Activated naive CD4-positive, alpha-beta T cell treated with anti-CD3 and anti-CD28 coated beads for 36 hours (primary cell): ENCODE measurements around the gene DACT1. TPM values are rescaled to one million over a fixed set of nuclear protein-coding genes. Genes with fewer than 3 reads are reported as not detected.

Experiments used
- CTCF ChIA-PET: fragments of 350-600 bp; sonication (Branson Sonifier 250); formaldehyde crosslinking; loops from one replicate; lab custom pipeline; 2021; ENCODE audit warnings: antibody characterized with exemption; lab: Charles Lee
- DNase-seq: peaks from one replicate; pipeline ENCODE4 v3.0.0-alpha.2; 2020
- H3K27ac Mint-ChIP-seq: one replicate; pipeline ENCODE4 v1.8.0; 2021; ENCODE audit warnings: mild to moderate bottlenecking, mixed read lengths
- H3K27me3 Mint-ChIP-seq: one replicate; pipeline ENCODE4 v1.8.0; 2021; ENCODE audit warnings: low read depth, mixed read lengths
- H3K36me3 Mint-ChIP-seq: one replicate; pipeline ENCODE4 v1.8.0; 2021; ENCODE audit warnings: low read depth, mixed read lengths
- H3K4me1 Mint-ChIP-seq: one replicate; pipeline ENCODE4 v1.8.0; 2021; ENCODE audit warnings: low read depth, mixed read lengths
- H3K4me3 Mint-ChIP-seq: one replicate; pipeline ENCODE4 v1.8.0; 2021; ENCODE audit warnings: mild to moderate bottlenecking, moderate library complexity, mixed read lengths
- H3K9me3 Mint-ChIP-seq: one replicate; pipeline ENCODE4 v1.8.0; 2021; ENCODE audit warnings: mixed read lengths
- intact Hi-C: fragments of 100-400 bp; cut with micrococcal nuclease; formaldehyde crosslinking; loops from one replicate; pipeline ENCODE4 v1.15.1; 2023
- total RNA-seq, 2 experiments: library from RNA; stranded (reverse); gene quantifications; one replicate each; pipeline ENCODE4 v1.2.3, GENCODE V29; 2021

DACT1 gene
- total RNA-seq, 2 experiments from 2014 or later = 4.0 to 5.2 TPM

GRCh38 chr14:58620011-58620410 is 17.8 kb upstream of the DACT1 start:
- CTCF ChIA-PET = interaction anchor here (1.2 kb wide), 1 partner anchor 19 kb away, joined by 4 read pairs; no protein-coding TSS in a partner anchor
- Mint-ChIP-seq H3K27ac (no peak overlapping the region), H3K4me3 (no peak overlapping the region), H3K36me3 (no peaks in the 10 kb centered on the region), H3K9me3 (no peaks in the 10 kb centered on the region), H3K27me3 (no peaks in the 10 kb centered on the region), H3K4me1 (peaks cover 9% of the 10 kb centered on the region)
- no peak for DNase-seq
- intact Hi-C loops = loop anchor here (1.0 kb wide), 1 partner anchor 20 kb away; no protein-coding TSS in a partner anchor

- DNase-seq = no peak
- Mint-ChIP-seq H3K27me3 (no peaks in the 10 kb centered on the region), H3K4me3 (no peak overlapping the region), H3K4me1 (peaks cover 17% of the 10 kb centered on the region), H3K36me3 (no peaks in the 10 kb centered on the region), H3K27ac (no peak overlapping the region), H3K9me3 (no peaks in the 10 kb centered on the region)
- CTCF ChIA-PET = no interaction called here
- intact Hi-C loops = no loop called here
Observed at GRCh38 chr14:58625438-58625837, 12.3 kb upstream of the DACT1 start.

- Mint-ChIP-seq H3K4me1 (peaks cover 17% of the 10 kb centered on the region), H3K36me3 (no peaks in the 10 kb centered on the region), H3K27me3 (no peaks in the 10 kb centered on the region), H3K4me3 (no peak overlapping the region), H3K9me3 (no peaks in the 10 kb centered on the region), H3K27ac (no peak overlapping the region)
- CTCF ChIA-PET = interaction anchor here (0.6 to 0.9 kb wide), 2 partner anchors 125 to 377 kb away, joined by 3 read pairs; no protein-coding TSS in a partner anchor
- intact Hi-C loops = no loop called here
- no peak for DNase-seq
Observed at GRCh38 chr14:58626431-58626831, 11.3 kb upstream of the DACT1 start.

GRCh38 chr14:58628406-58628805 is 9.4 kb upstream of the DACT1 start:
- no peaks in the 10 kb centered on the region for H3K27me3 Mint-ChIP-seq
- no peak for DNase-seq
- peaks cover 8% of the 10 kb centered on the region for H3K4me1 Mint-ChIP-seq
- CTCF ChIA-PET = interaction anchor here (0.6 to 1.3 kb wide), 2 partner anchors 115 to 127 kb away, joined by 3 to 6 read pairs; no protein-coding TSS in a partner anchor
- intact Hi-C loops = no loop called here
- no peaks in the 10 kb centered on the region for H3K9me3 Mint-ChIP-seq
- no peak overlapping the region for H3K4me3 Mint-ChIP-seq
- no peak overlapping the region for H3K27ac Mint-ChIP-seq
- H3K36me3 Mint-ChIP-seq = no peaks in the 10 kb centered on the region

GRCh38 chr14:58629281-58629680 is 8.5 kb upstream of the DACT1 start:
- DNase-seq = no peak
- CTCF ChIA-PET = interaction anchor here (1.3 kb wide), 1 partner anchor 128 kb away, joined by 6 read pairs; no protein-coding TSS in a partner anchor
- Mint-ChIP-seq H3K9me3 (no peaks in the 10 kb centered on the region), H3K36me3 (no peaks in the 10 kb centered on the region), H3K4me1 (peaks cover 8% of the 10 kb centered on the region), H3K4me3 (no peak overlapping the region), H3K27me3 (no peaks in the 10 kb centered on the region), H3K27ac (no peak overlapping the region)
- intact Hi-C loops = no loop called here

GRCh38 chr14:58631732-58632131 is 6.0 kb upstream of the DACT1 start:
- Mint-ChIP-seq H3K9me3 (no peaks in the 10 kb centered on the region), H3K36me3 (no peaks in the 10 kb centered on the region), H3K4me3 (no peak overlapping the region), H3K27ac (no peak overlapping the region), H3K4me1 (peaks cover 18% of the 10 kb centered on the region), H3K27me3 (peaks cover 2% of the 10 kb centered on the region)
- DNase-seq = no peak
- intact Hi-C loops = loop anchor here (10.0 kb wide), 1 partner anchor 853 kb away; the partner anchor contains the start of genes JKAMP and L3HYPDH
- CTCF ChIA-PET = no interaction called here

- no peak for DNase-seq
- Mint-ChIP-seq H3K9me3 (no peaks in the 10 kb centered on the region), H3K4me3 (no peak overlapping the region), H3K4me1 (peaks cover 21% of the 10 kb centered on the region), H3K27ac (no peak overlapping the region), H3K27me3 (peaks cover 2% of the 10 kb centered on the region), H3K36me3 (no peaks in the 10 kb centered on the region)
- CTCF ChIA-PET = interaction anchor here (0.6 to 1.4 kb wide), 4 partner anchors 11 to 133 kb away, joined by 3 to 6 read pairs (median 4); no protein-coding TSS in a partner anchor
- intact Hi-C loops = loop anchor here (10.0 kb wide), 1 partner anchor 851 kb away; the partner anchor contains the start of genes JKAMP and L3HYPDH
Observed at GRCh38 chr14:58633831-58634230, 3.9 kb upstream of the DACT1 start.

GRCh38 chr14:58634406-58635090 is 3.2 kb upstream of the DACT1 start:
- CTCF ChIA-PET = interaction anchor here (0.6 to 5.2 kb wide), 7 partner anchors 11 to 134 kb away, joined by 3 to 46 read pairs (median 4); no protein-coding TSS in a partner anchor
- H3K27ac Mint-ChIP-seq = no peak overlapping the region
- H3K9me3 Mint-ChIP-seq = no peaks in the 10 kb centered on the region
- intact Hi-C loops = loop anchor here (5.0 to 10.0 kb wide), 4 partner anchors 352 to 850 kb away; partner anchors contain the start of genes JKAMP, L3HYPDH and PSMA3
- peaks cover 28% of the 10 kb centered on the region for H3K4me1 Mint-ChIP-seq
- DNase-seq = no peak
- H3K4me3 Mint-ChIP-seq = no peak overlapping the region
- no peaks in the 10 kb centered on the region for H3K36me3 Mint-ChIP-seq
- peaks cover 2% of the 10 kb centered on the region for H3K27me3 Mint-ChIP-seq

GRCh38 chr14:58635091-58635830 is 2.5 kb upstream of the DACT1 start:
- Mint-ChIP-seq H3K27me3 (peaks cover 5% of the 10 kb centered on the region), H3K4me3 (no peak overlapping the region)
- CTCF ChIA-PET = interaction anchor here (0.6 to 5.2 kb wide), 6 partner anchors 13 to 294 kb away, joined by 3 to 46 read pairs (median 4); no protein-coding TSS in a partner anchor

GRCh38 chr14:58636129-58636528 is 1.6 kb upstream of the DACT1 start:
- CTCF ChIA-PET = interaction anchor here (0.6 to 5.2 kb wide), 5 partner anchors 14 to 293 kb away, joined by 3 to 46 read pairs (median 4); no protein-coding TSS in a partner anchor
- no peaks in the 10 kb centered on the region for H3K9me3 Mint-ChIP-seq
- peak overlapping the region; percentile 10 for H3K4me3 Mint-ChIP-seq
- intact Hi-C loops = loop anchor here (5.0 to 10.0 kb wide), 4 partner anchors 354 to 849 kb away; partner anchors contain the start of genes JKAMP, L3HYPDH and PSMA3
- no peaks in the 10 kb centered on the region for H3K36me3 Mint-ChIP-seq
- no peak overlapping the region for H3K27ac Mint-ChIP-seq
- peaks cover 44% of the 10 kb centered on the region for H3K4me1 Mint-ChIP-seq
- H3K27me3 Mint-ChIP-seq = peaks cover 5% of the 10 kb centered on the region
- no peak for DNase-seq

More at GRCh38 chr14:58635091-58635830, 2.5 kb upstream of the DACT1 start:
- H3K4me1 Mint-ChIP-seq = peaks cover 36% of the 10 kb centered on the region
- no peaks in the 10 kb centered on the region for H3K9me3 Mint-ChIP-seq
- intact Hi-C loops = loop anchor here (5.0 to 10.0 kb wide), 4 partner anchors 353 to 850 kb away; partner anchors contain the start of genes JKAMP, L3HYPDH and PSMA3
- no peak overlapping the region for H3K27ac Mint-ChIP-seq
- DNase-seq = no peak
- H3K36me3 Mint-ChIP-seq = no peaks in the 10 kb centered on the region

GRCh38 chr14:58637040-58637390 is 747 bp upstream of the DACT1 start:
- Mint-ChIP-seq H3K4me1 (peaks cover 48% of the 10 kb centered on the region), H3K4me3 (peak overlapping the region; percentile 91), H3K9me3 (no peaks in the 10 kb centered on the region), H3K36me3 (peaks cover 2% of the 10 kb centered on the region), H3K27ac (peak overlapping the region; percentile 90), H3K27me3 (peaks cover 5% of the 10 kb centered on the region)
- CTCF ChIA-PET = interaction anchor here (0.5 to 5.2 kb wide), 7 partner anchors 15 to 418 kb away, joined by 3 to 46 read pairs (median 3); no protein-coding TSS in a partner anchor
- intact Hi-C loops = loop anchor here (1.0 to 10.0 kb wide), 8 partner anchors 39 to 848 kb away; partner anchors contain the start of genes DAAM1, JKAMP, L3HYPDH and PSMA3
- peak; percentile 75 for DNase-seq
